ENCODE results near the gene DDX46. TPM values are rescaled to one million over a fixed set of nuclear protein-coding genes. Genes with fewer than 3 reads are reported as not detected.

The DDX46 gene
- 42.5 and 50.1 TPM in 2 replicates for total RNA-seq (2014; rRNA removed; shearing (Covaris generic))

GRCh38 chr5:134758504-134759341, at the start of gene DDX46:
DDX46 (plus strand) TSS chr5:134758779; CDS start chr5:134758939, 160 bp downstream.

GRCh38 chr5:134738133-134738962, 20.2 kb upstream of the DDX46 start, which contains the start of gene CAMLG:
CAMLG (plus strand) TSS chr5:134738548; CDS start chr5:134738621, 73 bp downstream.

GRCh38 chr5:134845852-134846640, 87.5 kb downstream of the DDX46 start, which contains the start of gene C5orf24:
C5orf24 (plus strand) TSS chr5:134845968; CDS start chr5:134854901, 8,933 bp downstream.

GRCh38 chr5:134873987-134874830, 115.6 kb downstream of the DDX46 start, which contains the start of gene TXNDC15:
TXNDC15 (plus strand) TSS chr5:134874371; CDS start chr5:134874428, 57 bp downstream.

Small RNA genes within 50 kb of the gene (small RNA-seq; reads per million reads assigned to genes)
- not detected for gene RNU6-757P

Other genes with a start within 250 kb of the DDX46 start
- gene JADE2, start 233.1 kb upstream of the DDX46 start, total RNA-seq (2014; rRNA removed; shearing (Covaris generic)), result 21.7 and 28.6 TPM in 2 replicates
- gene SAR1B, start 126.0 kb upstream of the DDX46 start, total RNA-seq (2014; rRNA removed; shearing (Covaris generic)), result 51.5 and 81.6 TPM in 2 replicates
- 9.5 and 10.8 TPM in 2 replicates for gene SEC24A, start 110.0 kb upstream of the DDX46 start, total RNA-seq (2014; rRNA removed; shearing (Covaris generic))
- 43.9 and 44.3 TPM in 2 replicates for gene CAMLG, start 20.2 kb upstream of the DDX46 start, total RNA-seq (2014; rRNA removed; shearing (Covaris generic))
- gene C5orf24, start 87.2 kb downstream of the DDX46 start, total RNA-seq (2014; rRNA removed; shearing (Covaris generic)), result 49.9 and 53.9 TPM in 2 replicates
- 67.6 and 83.0 TPM in 2 replicates for gene TXNDC15, start 115.6 kb downstream of the DDX46 start, total RNA-seq (2014; rRNA removed; shearing (Covaris generic))
- 6.0 and 7.4 TPM in 2 replicates for gene PCBD2, start 146.4 kb downstream of the DDX46 start, total RNA-seq (2014; rRNA removed; shearing (Covaris generic))
- 0.49 TPM in 1 of 2 replicates, not detected in the other for gene CATSPER3, start 209.1 kb downstream of the DDX46 start, total RNA-seq (2014; rRNA removed; shearing (Covaris generic))

Data from A375 (cell line).